MM.1S (cell line): ENCODE results near the gene TRAPPC6A.
A peak's percentile ranks its signal among the peaks of the same experiment; 100 is the strongest.

Experiments
- DNase-seq: peaks from one replicate; pipeline ENCODE4 v3.0.0-alpha.2; 2015
- H2AFZ ChIP-seq: fragments of 300-600 bp; sonication (generic); 2 replicates; pipeline ENCODE4 v1.6.0; 2016; ENCODE audit warnings: antibody characterized with exemption, low read length
- H3F3A ChIP-seq: fragments of 300-600 bp; sonication (generic); 2 replicates; pipeline ENCODE4 v1.6.1; 2016; ENCODE audit warnings: mild to moderate bottlenecking, antibody characterized with exemption, low read length, moderate library complexity, mixed read lengths; ENCODE audit not compliant: insufficient read depth
- H3K27ac ChIP-seq: fragments of 300-600 bp; sonication (generic); 2 replicates; pipeline ENCODE4 v1.5.1; 2016; ENCODE audit warnings: mild to moderate bottlenecking, low read length
- H3K27me3 ChIP-seq: fragments of 300-600 bp; sonication (generic); replicated peaks from 2 replicates; pipeline ENCODE4 v1.6.0; 2016; ENCODE audit warnings: low read length; ENCODE audit not compliant: insufficient read depth
- H3K36me3 ChIP-seq: fragments of 300-600 bp; sonication (generic); replicated peaks from 2 replicates; pipeline ENCODE4 v1.6.1; 2016; ENCODE audit warnings: mild to moderate bottlenecking, low read length, mixed read lengths; ENCODE audit not compliant: insufficient read depth
- H3K4me1 ChIP-seq: fragments of 300-600 bp; sonication (generic); 2 replicates; pipeline ENCODE4 v1.6.1; 2016; ENCODE audit warnings: low read length, mixed read lengths
- H3K4me2 ChIP-seq: fragments of 300-600 bp; sonication (generic); 2 replicates; pipeline ENCODE4 v1.6.0; 2016; ENCODE audit warnings: low read depth, low read length
- H3K4me3 ChIP-seq: fragments of 300-600 bp; sonication (generic); 2 replicates; pipeline ENCODE4 v1.5.1; 2016; ENCODE audit warnings: low read length, mixed read lengths
- H3K79me2 ChIP-seq: fragments of 300-600 bp; sonication (generic); 2 replicates; pipeline ENCODE4 v1.6.1; 2016; ENCODE audit warnings: mixed run types, low read length, mixed read lengths
- H3K9ac ChIP-seq: fragments of 300-600 bp; sonication (generic); 2 replicates; pipeline ENCODE4 v1.6.1; 2016; ENCODE audit warnings: low read length, mixed read lengths
- H3K9me2 ChIP-seq: fragments of 300-600 bp; sonication (generic); replicated peaks from 2 replicates; pipeline ENCODE4 v1.6.1; 2016; ENCODE audit warnings: mild to moderate bottlenecking, low read length, mixed read lengths; ENCODE audit not compliant: insufficient read depth
- H3K9me3 ChIP-seq: fragments of 300-600 bp; sonication (generic); replicated peaks from 2 replicates; pipeline ENCODE4 v1.6.1; 2016; ENCODE audit warnings: mild to moderate bottlenecking, low read length, mixed read lengths; ENCODE audit not compliant: insufficient read depth
- H4K20me1 ChIP-seq: fragments of 300-600 bp; sonication (generic); 2 replicates; pipeline ENCODE4 v1.6.1; 2016; ENCODE audit warnings: mild to moderate bottlenecking, low read length, moderate library complexity, mixed read lengths; ENCODE audit not compliant: insufficient read depth
- EZH2 ChIP-seq: fragments of 300-600 bp; sonication (generic); optimal IDR thresholded peaks from 2 replicates; pipeline ENCODE3; 2017; ENCODE audit warnings: low read depth, mild to moderate bottlenecking, antibody characterized with exemption, low read length, mixed read lengths
- EZH2phosphoT487 ChIP-seq: fragments of 300-600 bp; sonication (generic); IDR thresholded peaks from 2 replicates; pipeline ENCODE4 v1.6.1; 2018; ENCODE audit warnings: antibody characterized with exemption, low read length
- TF ChIP-seq, protein P1 (sequence below): fragments of 300-600 bp; sonication (generic); IDR thresholded peaks from 2 replicates; pipeline ENCODE4 v1.5.1; 2016; ENCODE audit warnings: antibody characterized with exemption, low read length, mixed read lengths

TRAPPC6A gene

DNA sequence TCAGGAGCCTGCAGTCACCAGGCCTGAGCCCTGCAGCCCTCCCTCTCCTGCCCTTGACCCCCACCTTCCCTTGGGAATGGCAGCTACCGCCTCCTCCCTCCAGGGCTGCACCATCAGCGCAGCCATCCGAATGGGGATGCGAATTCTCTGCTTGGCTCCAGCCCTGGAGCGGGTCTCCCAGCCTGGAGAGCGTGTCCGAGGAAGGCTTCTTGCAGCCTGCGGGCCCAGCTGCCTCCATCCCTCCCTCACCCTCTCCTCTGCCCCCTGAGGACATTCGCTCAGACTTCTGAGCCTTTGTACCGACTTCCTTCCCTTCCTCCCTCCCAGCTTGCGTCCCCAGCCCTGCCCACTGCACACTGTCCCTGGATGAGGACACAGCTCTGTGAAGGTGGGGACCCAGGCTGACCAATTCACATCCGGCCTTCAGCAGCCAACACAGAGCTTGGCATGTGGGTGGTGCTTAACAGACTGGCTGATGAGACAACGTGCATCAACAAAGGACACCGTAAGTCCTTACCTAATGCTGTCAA, 11.2 kb downstream of the TRAPPC6A start:
- Histone ChIP-seq H3F3A (no peaks in the 10 kb centered on the region), H2AFZ (no peak overlapping the region), H3K9ac (no peak overlapping the region), H3K4me3 (no peak overlapping the region), H3K27ac (no peak overlapping the region), H3K79me2 (no peaks in the 10 kb centered on the region), H3K9me2 (no peaks in the 10 kb centered on the region), H3K27me3 (peaks cover 6% of the 10 kb centered on the region; the same call in 1 of the 2 replicates), H4K20me1 (no peaks in the 10 kb centered on the region), H3K4me2 (no peak overlapping the region), H3K4me1 (no peaks in the 10 kb centered on the region), H3K9me3 (no peaks in the 10 kb centered on the region), H3K36me3 (no peaks in the 10 kb centered on the region)
- DNase-seq = no peak
- no peak for TF ChIP-seq EZH2
- TF ChIP-seq, protein P1, sequence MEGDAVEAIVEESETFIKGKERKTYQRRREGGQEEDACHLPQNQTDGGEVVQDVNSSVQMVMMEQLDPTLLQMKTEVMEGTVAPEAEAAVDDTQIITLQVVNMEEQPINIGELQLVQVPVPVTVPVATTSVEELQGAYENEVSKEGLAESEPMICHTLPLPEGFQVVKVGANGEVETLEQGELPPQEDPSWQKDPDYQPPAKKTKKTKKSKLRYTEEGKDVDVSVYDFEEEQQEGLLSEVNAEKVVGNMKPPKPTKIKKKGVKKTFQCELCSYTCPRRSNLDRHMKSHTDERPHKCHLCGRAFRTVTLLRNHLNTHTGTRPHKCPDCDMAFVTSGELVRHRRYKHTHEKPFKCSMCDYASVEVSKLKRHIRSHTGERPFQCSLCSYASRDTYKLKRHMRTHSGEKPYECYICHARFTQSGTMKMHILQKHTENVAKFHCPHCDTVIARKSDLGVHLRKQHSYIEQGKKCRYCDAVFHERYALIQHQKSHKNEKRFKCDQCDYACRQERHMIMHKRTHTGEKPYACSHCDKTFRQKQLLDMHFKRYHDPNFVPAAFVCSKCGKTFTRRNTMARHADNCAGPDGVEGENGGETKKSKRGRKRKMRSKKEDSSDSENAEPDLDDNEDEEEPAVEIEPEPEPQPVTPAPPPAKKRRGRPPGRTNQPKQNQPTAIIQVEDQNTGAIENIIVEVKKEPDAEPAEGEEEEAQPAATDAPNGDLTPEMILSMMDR = no peak
- TF ChIP-seq EZH2phosphoT487 = no peak

DNA sequence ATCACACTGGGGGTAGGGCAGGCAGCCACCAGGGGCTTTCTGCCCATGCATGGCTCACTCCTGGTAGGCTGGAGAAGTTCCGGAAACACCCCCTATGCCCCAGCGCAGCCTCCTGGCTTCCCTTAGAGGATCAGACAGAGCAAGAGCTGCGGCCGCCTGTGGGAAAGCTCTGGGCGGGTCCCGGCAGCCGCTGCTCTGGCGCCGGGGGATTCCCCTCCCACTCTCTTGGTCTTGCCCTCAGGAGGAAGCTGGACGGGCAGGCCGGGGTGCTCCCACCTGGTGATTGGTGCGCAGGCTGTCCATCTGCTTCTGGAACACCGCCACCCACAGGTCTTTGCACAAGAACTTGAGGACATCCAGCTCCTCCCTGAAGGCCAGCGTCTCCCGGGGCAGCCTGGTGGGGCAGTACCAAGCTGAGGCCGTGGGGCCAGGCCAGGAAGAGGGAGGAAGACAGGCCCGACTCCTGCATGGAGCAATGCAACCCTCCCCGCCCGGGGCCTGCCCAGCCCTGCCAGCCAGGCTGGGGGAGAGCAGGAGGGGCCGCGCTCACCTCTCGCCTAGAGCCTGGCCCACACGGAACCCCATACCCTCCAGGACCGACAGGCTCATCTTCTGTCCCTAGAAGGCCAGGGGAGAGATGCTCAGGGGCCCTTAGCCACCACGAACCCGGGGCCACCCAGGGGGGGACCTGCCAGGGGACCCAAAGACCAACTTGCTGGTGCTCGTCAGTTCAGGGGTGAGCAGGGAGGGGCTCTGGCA, 13.3 kb downstream of the TRAPPC6A start:
- H3K27me3 ChIP-seq = peaks cover 24% of the 10 kb centered on the region; the same call in 1 of the 2 replicates
- no peak overlapping the region for H2AFZ ChIP-seq
- H3K79me2 ChIP-seq = no peaks in the 10 kb centered on the region
- no peaks in the 10 kb centered on the region for H3F3A ChIP-seq
- no peaks in the 10 kb centered on the region for H3K4me1 ChIP-seq
- TF ChIP-seq EZH2phosphoT487 (no peak), EZH2 (no peak)
- TF ChIP-seq, protein P1 = no peak
- H4K20me1 ChIP-seq = no peaks in the 10 kb centered on the region
- H3K9me2 ChIP-seq = no peaks in the 10 kb centered on the region
- no peak overlapping the region for H3K9ac ChIP-seq
- no peaks in the 10 kb centered on the region for H3K36me3 ChIP-seq
- no peaks in the 10 kb centered on the region for H3K9me3 ChIP-seq
- H3K27ac ChIP-seq = no peak overlapping the region
- H3K4me2 ChIP-seq = peak overlapping the region; percentile 39; the same call in 1 of the 2 replicates
- peak; percentile 43 for DNase-seq
- no peak overlapping the region for H3K4me3 ChIP-seq

DNA sequence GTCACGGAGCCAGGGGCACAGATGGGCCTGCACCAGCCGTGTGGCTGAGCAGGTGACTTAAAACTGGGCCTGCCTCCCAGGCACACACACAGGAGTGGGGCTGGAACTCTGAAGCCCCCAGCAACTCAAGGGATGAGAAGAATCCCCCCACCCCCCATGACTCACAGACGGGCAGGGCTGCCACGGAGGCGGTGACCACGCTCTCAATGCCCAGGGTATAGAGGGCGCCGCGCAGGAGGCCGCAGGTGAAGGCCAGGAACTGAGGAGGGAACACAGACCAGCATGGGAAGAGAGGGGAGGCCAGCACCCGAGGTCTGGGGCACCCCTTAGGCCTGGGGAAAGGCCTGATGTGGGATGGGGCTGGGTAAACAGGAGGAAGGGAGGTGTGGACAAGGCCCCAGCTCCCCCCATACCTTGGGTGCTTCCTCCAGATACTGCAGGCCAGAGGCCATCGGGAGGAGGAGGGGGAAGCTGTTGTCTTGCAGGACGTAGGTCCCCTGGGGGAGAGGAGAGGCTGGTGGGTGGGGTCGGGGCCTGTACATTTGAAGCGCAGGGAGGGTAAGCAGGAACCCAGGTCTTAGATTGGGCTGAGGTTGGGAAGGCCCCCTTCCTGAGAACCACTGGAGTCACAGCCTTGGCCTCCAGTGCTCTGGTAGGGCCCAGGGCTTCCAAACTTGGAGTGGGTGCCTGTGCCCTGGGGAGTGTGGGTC, 14.1 kb downstream of the TRAPPC6A start:
- no peaks in the 10 kb centered on the region for H4K20me1 ChIP-seq
- H3K9ac ChIP-seq = no peak overlapping the region
- H3F3A ChIP-seq = no peaks in the 10 kb centered on the region
- no peaks in the 10 kb centered on the region for H3K9me2 ChIP-seq
- H3K27me3 ChIP-seq = peaks cover 26% of the 10 kb centered on the region; the same call in 1 of the 2 replicates
- TF ChIP-seq, protein P1 = no peak
- no peak for TF ChIP-seq EZH2phosphoT487
- TF ChIP-seq EZH2 = no peak
- no peaks in the 10 kb centered on the region for H3K79me2 ChIP-seq
- no peak overlapping the region for H3K4me3 ChIP-seq
- no peak overlapping the region; the same call in 1 of the 2 replicates for H3K4me2 ChIP-seq
- H3K4me1 ChIP-seq = no peaks in the 10 kb centered on the region
- no peaks in the 10 kb centered on the region for H3K36me3 ChIP-seq
- H2AFZ ChIP-seq = no peak overlapping the region
- no peak for DNase-seq
- no peaks in the 10 kb centered on the region for H3K9me3 ChIP-seq
- H3K27ac ChIP-seq = no peak overlapping the region
